Measurements from ENCODE around the gene NEBL.

The NEBL gene

DNA sequence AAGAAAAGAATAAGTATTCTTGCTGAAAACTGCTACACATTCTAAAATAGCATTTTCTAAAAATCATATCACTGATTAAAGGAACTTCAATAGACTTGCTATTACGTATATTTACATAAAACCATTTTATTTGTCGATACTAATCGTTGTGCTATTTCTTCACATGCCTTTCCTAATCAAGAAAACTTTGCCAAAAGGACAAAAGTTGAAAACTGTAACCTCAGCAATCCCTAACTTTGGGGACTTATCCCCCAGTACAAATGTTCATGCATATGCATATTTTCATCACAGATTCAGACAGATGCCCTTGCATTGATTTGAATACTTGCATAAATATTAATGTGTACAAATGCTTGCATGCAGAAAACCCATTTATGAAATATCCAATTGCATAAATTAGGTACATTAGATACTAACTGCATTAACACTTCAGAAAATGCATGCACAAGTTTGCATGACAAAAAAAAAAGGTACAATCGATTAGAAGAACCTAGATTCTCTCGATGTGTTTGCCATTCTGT is 35.6 kb upstream of the NEBL start:
- Histone ChIP-seq H3K9me3 (ENCODE audit: low read depth, low read length) (no peaks in the 10 kb centered on the region), H3K4me3 (no peak overlapping the region), H3K9ac (ENCODE audit: insufficient read length) (no peak overlapping the region), H3K27ac (no peak overlapping the region), H3K36me3 (ENCODE audit: insufficient read depth, low read length) (no peaks in the 10 kb centered on the region)
- TF ChIP-seq EZH2 (IDR thresholded peaks at IDR 0.05) = no peak
- no peak for TF ChIP-seq FOXP2 (optimal IDR thresholded peaks at IDR 0.05; ENCODE audit: control extremely low read depth, extremely low read length, insufficient read depth)
- no peak for TF ChIP-seq POLR2AphosphoS5 (IDR thresholded peaks at IDR 0.05; ENCODE audit: borderline replicate concordance, low read depth, low read length)
- no peak for DNase-seq (ENCODE audit: low read depth, low spot score)

DNA sequence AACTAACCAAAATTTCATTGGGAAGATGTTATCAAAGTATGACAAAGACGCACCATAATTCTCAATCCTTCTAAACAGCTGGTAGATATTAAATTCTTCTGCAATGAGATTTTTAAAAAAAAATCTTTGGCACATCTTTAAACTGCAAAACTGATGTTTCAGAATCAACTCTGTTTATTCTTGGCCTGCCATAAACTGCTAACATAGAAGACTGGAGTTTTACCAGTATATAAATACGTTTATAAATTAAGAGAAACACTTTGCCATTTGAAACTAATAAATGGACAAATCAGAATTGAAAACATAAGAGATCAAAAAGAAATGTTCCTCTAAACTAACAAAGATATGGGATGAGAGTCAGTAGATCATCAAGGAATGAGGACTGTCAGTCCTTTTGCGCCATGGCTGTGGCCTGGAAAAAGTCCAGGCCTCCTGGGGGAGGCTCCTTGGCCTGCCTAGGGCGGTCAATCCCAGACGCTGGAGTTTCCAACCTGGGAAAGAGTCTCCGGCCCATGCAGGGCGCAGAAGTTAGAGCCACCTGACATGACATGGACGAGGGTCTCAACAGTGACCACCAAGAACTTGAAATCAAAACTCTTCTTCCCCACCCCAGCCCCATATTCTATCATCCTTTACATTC is 34.2 kb upstream of the NEBL start:
- no peak overlapping the region for H3K27ac ChIP-seq

DNA sequence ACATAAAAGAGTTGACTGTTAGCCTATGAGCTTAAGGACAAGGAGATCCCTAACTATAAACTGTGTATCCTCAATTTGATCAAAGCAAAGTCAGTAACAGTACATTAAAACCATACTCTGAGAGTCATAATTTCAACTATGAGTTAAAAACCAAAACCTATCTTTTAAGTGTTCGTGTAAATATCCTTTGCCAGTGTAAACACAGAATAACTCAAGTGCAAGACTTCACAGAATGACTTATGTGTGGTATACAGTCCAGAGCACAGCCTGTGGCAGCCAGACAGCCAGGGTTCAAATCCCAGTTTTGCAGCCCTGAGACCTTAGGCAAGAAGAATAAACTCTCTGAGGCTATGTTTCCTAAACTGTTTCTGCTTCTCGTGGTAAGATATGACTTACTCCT is 30.3 kb upstream of the NEBL start:
- DNase-seq (ENCODE audit: low read depth, low spot score) = no peak
- Histone ChIP-seq H3K36me3 (ENCODE audit: insufficient read depth, low read length) (no peaks in the 10 kb centered on the region), H3K4me3 (no peak overlapping the region), H3K9me3 (ENCODE audit: low read depth, low read length) (no peaks in the 10 kb centered on the region), H3K27ac (no peak overlapping the region), H3K9ac (ENCODE audit: insufficient read length) (no peak overlapping the region)
- TF ChIP-seq POLR2AphosphoS5 (IDR thresholded peaks at IDR 0.05; ENCODE audit: borderline replicate concordance, low read depth, low read length) = no peak
- TF ChIP-seq FOXP2 (optimal IDR thresholded peaks at IDR 0.05; ENCODE audit: control extremely low read depth, extremely low read length, insufficient read depth) = no peak
- TF ChIP-seq EZH2 (IDR thresholded peaks at IDR 0.05) = no peak

More for the DNA sequence above, 34.2 kb upstream of the NEBL start:
- Histone ChIP-seq H3K4me3 (no peak overlapping the region), H3K36me3 (ENCODE audit: insufficient read depth, low read length) (no peaks in the 10 kb centered on the region), H3K9me3 (ENCODE audit: low read depth, low read length) (no peaks in the 10 kb centered on the region), H3K9ac (ENCODE audit: insufficient read length) (no peak overlapping the region)
- no peak for DNase-seq (ENCODE audit: low read depth, low spot score)
- TF ChIP-seq POLR2AphosphoS5 (IDR thresholded peaks at IDR 0.05; ENCODE audit: borderline replicate concordance, low read depth, low read length) = no peak
- TF ChIP-seq EZH2 (IDR thresholded peaks at IDR 0.05) = no peak
- TF ChIP-seq FOXP2 (optimal IDR thresholded peaks at IDR 0.05; ENCODE audit: control extremely low read depth, extremely low read length, insufficient read depth) = no peak

DNA sequence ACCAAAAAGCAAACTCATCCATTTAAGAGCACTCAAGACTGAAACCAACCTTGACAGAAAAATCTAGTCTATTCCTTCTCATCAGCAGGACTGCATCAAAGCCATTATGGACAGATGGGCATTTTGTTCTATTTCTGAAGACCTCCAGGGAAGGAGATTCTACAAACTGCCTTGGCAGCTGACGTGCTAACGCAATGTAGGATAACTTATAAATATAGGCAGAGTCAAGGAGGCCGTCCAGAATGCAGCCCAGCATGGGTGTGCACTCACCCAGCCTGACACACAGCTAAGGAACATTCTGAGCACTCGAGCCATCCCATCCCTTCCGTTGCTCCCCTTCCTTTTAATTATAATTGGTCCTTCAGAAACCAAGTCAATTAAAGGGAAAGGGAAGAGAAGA is 25.3 kb upstream of the NEBL start:
- no peak for DNase-seq (ENCODE audit: low read depth, low spot score)
- no peak overlapping the region for H3K27ac ChIP-seq
- H3K36me3 ChIP-seq (ENCODE audit: insufficient read depth, low read length) = no peaks in the 10 kb centered on the region
- H3K9me3 ChIP-seq (ENCODE audit: low read depth, low read length) = no peaks in the 10 kb centered on the region
- no peak overlapping the region for H3K4me3 ChIP-seq
- H3K9ac ChIP-seq (ENCODE audit: insufficient read length) = no peak overlapping the region
- TF ChIP-seq POLR2AphosphoS5 (IDR thresholded peaks at IDR 0.05; ENCODE audit: borderline replicate concordance, low read depth, low read length) (no peak), EZH2 (IDR thresholded peaks at IDR 0.05) (no peak), FOXP2 (optimal IDR thresholded peaks at IDR 0.05; ENCODE audit: control extremely low read depth, extremely low read length, insufficient read depth) (no peak)

DNA sequence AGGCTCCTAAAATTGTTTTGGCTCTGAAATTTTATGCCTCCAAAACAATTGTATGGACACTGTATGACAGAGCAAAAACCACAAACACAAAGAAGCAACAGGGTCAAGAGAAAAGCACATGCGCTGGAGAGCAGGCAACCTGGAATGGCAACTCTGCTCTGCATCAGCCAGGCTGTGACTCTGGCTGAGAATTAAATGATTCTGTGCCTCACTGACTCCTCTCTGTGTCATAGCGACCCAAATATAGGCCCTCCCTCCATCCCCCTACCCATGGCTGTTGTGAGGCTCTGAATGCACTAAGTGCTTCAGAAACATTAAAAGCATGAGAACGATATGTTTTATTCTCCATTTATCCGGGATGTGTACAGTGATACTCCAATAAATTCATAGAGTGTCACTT is 24.9 kb upstream of the NEBL start:
- Histone ChIP-seq H3K9ac (ENCODE audit: insufficient read length) (no peak overlapping the region), H3K4me3 (no peak overlapping the region), H3K36me3 (ENCODE audit: insufficient read depth, low read length) (no peaks in the 10 kb centered on the region), H3K9me3 (ENCODE audit: low read depth, low read length) (no peaks in the 10 kb centered on the region), H3K27ac (no peak overlapping the region)
- no peak for DNase-seq (ENCODE audit: low read depth, low spot score)
- no peak for TF ChIP-seq FOXP2 (optimal IDR thresholded peaks at IDR 0.05; ENCODE audit: control extremely low read depth, extremely low read length, insufficient read depth)
- TF ChIP-seq POLR2AphosphoS5 (IDR thresholded peaks at IDR 0.05; ENCODE audit: borderline replicate concordance, low read depth, low read length) = no peak
- TF ChIP-seq EZH2 (IDR thresholded peaks at IDR 0.05) = no peak

DNA sequence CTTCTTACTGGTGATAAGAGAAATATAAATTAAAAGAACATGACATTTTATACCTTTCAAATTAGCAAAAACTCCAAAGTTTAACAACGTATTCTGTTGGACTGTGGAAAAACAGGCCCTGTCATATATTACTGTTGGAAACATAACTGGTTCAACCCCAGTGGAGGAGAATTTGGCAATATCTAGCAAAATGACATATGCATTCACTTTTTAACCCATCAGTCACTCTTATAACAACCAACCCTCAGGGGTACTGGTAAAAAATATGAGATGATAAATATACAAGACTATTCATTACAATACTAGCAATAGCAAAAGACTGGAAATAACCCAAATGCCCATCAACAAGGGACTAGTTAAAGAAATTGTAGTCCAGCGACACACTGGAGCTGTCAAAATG is 22.9 kb upstream of the NEBL start:
- no peak overlapping the region for H3K9ac ChIP-seq (ENCODE audit: insufficient read length)
- H3K36me3 ChIP-seq (ENCODE audit: insufficient read depth, low read length) = no peaks in the 10 kb centered on the region
- H3K4me3 ChIP-seq = no peak overlapping the region
- H3K27ac ChIP-seq = no peak overlapping the region
- no peaks in the 10 kb centered on the region for H3K9me3 ChIP-seq (ENCODE audit: low read depth, low read length)
- no peak for TF ChIP-seq POLR2AphosphoS5 (IDR thresholded peaks at IDR 0.05; ENCODE audit: borderline replicate concordance, low read depth, low read length)
- no peak for TF ChIP-seq FOXP2 (optimal IDR thresholded peaks at IDR 0.05; ENCODE audit: control extremely low read depth, extremely low read length, insufficient read depth)
- no peak for TF ChIP-seq EZH2 (IDR thresholded peaks at IDR 0.05)
- DNase-seq (ENCODE audit: low read depth, low spot score) = no peak

DNA sequence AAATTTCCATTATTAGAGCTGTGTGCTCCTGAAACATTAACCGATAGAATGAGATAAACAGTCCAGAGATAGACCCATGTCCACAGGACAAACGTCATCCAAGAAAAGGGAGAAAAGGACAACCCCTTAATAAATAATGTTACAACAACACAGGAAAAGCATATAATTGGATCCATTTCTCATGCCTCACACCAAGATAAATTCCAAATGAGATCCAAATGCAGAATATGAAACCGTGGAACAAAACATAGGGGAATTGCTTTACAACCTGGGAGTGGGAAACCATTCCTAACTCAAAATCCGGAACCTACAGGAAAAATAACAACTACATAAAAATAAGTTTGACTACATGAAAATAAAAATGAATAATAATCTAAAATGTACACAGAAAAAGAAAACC is 22.4 kb upstream of the NEBL start:
- DNase-seq (ENCODE audit: low read depth, low spot score) = no peak
- H3K9me3 ChIP-seq (ENCODE audit: low read depth, low read length) = no peaks in the 10 kb centered on the region
- no peaks in the 10 kb centered on the region for H3K36me3 ChIP-seq (ENCODE audit: insufficient read depth, low read length)

DNA sequence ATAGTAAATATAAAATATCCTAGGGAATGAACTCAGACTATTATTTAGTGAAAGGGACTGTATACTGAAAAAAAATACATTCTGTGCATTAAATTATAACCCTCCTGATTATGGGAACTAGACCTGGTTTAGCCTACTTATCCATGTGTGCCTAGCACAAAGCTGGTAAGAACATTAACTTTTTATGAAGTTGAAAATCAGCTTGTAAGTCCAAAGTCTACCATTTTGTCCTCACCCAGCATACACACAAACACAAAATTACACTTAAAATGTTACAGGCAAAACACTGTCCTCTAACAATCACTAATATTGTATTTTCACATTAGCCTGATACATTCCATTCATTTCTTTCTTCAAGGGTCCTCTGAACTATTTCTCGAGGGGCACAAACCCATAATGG is 19.9 kb upstream of the NEBL start:
- no peaks in the 10 kb centered on the region for H3K36me3 ChIP-seq (ENCODE audit: insufficient read depth, low read length)
- TF ChIP-seq POLR2AphosphoS5 (IDR thresholded peaks at IDR 0.05; ENCODE audit: borderline replicate concordance, low read depth, low read length) (no peak), EZH2 (IDR thresholded peaks at IDR 0.05) (no peak), FOXP2 (optimal IDR thresholded peaks at IDR 0.05; ENCODE audit: control extremely low read depth, extremely low read length, insufficient read depth) (no peak)

More for the DNA sequence above, 22.4 kb upstream of the NEBL start:
- Histone ChIP-seq H3K27ac (no peak overlapping the region), H3K9ac (ENCODE audit: insufficient read length) (no peak overlapping the region), H3K4me3 (no peak overlapping the region)
- TF ChIP-seq EZH2 (IDR thresholded peaks at IDR 0.05) (no peak), POLR2AphosphoS5 (IDR thresholded peaks at IDR 0.05; ENCODE audit: borderline replicate concordance, low read depth, low read length) (no peak), FOXP2 (optimal IDR thresholded peaks at IDR 0.05; ENCODE audit: control extremely low read depth, extremely low read length, insufficient read depth) (no peak)

DNA sequence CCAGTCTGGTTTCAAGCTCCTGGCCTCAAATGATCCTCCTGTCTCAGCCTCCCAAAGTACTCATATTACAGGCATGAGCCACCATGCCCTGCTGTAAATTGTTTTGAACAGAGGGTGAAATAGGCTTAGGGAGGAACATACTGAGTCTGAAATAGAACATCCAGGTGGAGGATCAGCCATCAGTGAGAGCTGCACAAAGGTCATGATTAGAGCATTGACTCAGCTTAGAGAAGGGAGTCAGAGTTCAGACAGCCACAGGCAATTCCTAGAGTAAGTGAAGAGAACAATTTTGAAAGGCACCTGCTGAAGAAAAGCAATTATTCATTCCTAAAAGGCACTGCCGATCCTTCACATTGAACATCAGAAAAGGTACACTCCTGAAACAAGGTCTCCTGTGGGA is 15.9 kb upstream of the NEBL start:
- no peak for TF ChIP-seq EZH2 (IDR thresholded peaks at IDR 0.05)
- no peak for TF ChIP-seq POLR2AphosphoS5 (IDR thresholded peaks at IDR 0.05; ENCODE audit: borderline replicate concordance, low read depth, low read length)
- TF ChIP-seq FOXP2 (optimal IDR thresholded peaks at IDR 0.05; ENCODE audit: control extremely low read depth, extremely low read length, insufficient read depth) = no peak
- no peak for DNase-seq (ENCODE audit: low read depth, low spot score)
- H3K9ac ChIP-seq (ENCODE audit: insufficient read length) = no peak overlapping the region

More for the DNA sequence above, 19.9 kb upstream of the NEBL start:
- H3K27ac ChIP-seq = no peak overlapping the region
- no peak overlapping the region for H3K9ac ChIP-seq (ENCODE audit: insufficient read length)
- H3K9me3 ChIP-seq (ENCODE audit: low read depth, low read length) = no peaks in the 10 kb centered on the region
- no peak overlapping the region for H3K4me3 ChIP-seq
- no peak for DNase-seq (ENCODE audit: low read depth, low spot score)

More for the DNA sequence above, 15.9 kb upstream of the NEBL start:
- no peak overlapping the region for H3K4me3 ChIP-seq
- H3K27ac ChIP-seq = no peak overlapping the region
- no peaks in the 10 kb centered on the region for H3K9me3 ChIP-seq (ENCODE audit: low read depth, low read length)
- no peaks in the 10 kb centered on the region for H3K36me3 ChIP-seq (ENCODE audit: insufficient read depth, low read length)
